ENCODE measurements around the gene IL1F10. TPM values are rescaled to one million over a fixed set of nuclear protein-coding genes. Genes with fewer than 3 reads are reported as not detected.

The IL1F10 gene
- total and polyA plus RNA-seq, 12 donors, result not detected

DNA sequence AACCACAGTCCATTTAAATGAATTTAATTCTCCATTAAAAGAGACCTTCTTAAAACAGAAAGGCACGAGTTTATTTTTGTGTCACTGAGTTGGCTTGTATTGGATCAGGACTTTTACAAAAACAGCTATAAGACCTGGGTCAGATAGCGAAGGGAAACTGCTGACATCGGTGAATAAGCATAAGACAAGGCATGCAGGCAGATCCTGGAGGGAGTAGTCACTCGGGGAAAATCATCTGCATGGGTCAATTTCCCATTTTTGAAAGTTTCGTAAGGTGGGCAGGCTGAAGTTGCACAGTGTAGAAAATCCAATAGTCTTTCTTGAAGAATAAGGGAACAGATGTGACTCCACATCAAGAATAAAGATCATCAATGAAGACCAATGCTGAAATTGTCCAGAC is 28.1 kb upstream of the IL1F10 start:
- no peak for DNase-seq
- intact Hi-C loops (cut with DNase I), result no loop called here
- no peak for ATAC-seq
- H3K9me3 ChIP-seq, result peaks cover 0 to 5% (median 0%) of the 10 kb centered on the region in 11 donors
- no peaks in the 10 kb centered on the region for H3K4me1 ChIP-seq
- WGBS, 2 donors, result 53 to 56% methylated on average over 5 of the region's 5 CpGs
- no peaks in the 10 kb centered on the region for H3K36me3 ChIP-seq
- no peak overlapping the region for H3K4me3 ChIP-seq
- H3K27ac ChIP-seq, result no peak overlapping the region
- H3K27me3 ChIP-seq, result peaks cover 0 to 7% (median 0%) of the 10 kb centered on the region in 7 donors
- TF ChIP-seq, protein P1, sequence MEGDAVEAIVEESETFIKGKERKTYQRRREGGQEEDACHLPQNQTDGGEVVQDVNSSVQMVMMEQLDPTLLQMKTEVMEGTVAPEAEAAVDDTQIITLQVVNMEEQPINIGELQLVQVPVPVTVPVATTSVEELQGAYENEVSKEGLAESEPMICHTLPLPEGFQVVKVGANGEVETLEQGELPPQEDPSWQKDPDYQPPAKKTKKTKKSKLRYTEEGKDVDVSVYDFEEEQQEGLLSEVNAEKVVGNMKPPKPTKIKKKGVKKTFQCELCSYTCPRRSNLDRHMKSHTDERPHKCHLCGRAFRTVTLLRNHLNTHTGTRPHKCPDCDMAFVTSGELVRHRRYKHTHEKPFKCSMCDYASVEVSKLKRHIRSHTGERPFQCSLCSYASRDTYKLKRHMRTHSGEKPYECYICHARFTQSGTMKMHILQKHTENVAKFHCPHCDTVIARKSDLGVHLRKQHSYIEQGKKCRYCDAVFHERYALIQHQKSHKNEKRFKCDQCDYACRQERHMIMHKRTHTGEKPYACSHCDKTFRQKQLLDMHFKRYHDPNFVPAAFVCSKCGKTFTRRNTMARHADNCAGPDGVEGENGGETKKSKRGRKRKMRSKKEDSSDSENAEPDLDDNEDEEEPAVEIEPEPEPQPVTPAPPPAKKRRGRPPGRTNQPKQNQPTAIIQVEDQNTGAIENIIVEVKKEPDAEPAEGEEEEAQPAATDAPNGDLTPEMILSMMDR (IDR thresholded peaks at IDR 0.05), result no peak

DNA sequence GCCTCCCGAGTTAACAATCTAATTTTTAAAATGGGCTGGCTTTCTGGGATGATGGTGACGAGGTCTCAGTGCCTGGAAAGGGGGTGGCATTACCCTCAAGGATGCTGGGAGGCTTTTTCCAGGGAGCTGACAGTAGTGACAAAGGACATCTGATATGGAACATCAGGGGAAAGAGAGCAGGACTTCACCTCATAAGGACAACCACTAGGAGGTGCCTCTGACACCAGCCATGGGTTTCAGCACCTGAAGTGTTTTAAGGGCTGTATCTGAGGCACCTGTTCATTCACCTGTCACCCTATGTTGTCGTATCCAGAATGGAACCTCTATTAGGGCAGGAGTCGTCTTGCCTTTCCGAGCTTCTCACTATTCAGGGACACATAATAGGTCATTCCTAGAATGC is 25.9 kb upstream of the IL1F10 start:
- Histone ChIP-seq H3K36me3 (no peaks in the 10 kb centered on the region), H3K4me3 (no peak overlapping the region), H3K4me1 (no peaks in the 10 kb centered on the region), H3K27ac (no peak overlapping the region), H3K9me3 (peaks cover 0 to 5% (median 0%) of the 10 kb centered on the region in 11 donors), H3K27me3 (peaks cover 0 to 11% (median 3%) of the 10 kb centered on the region in 7 donors)
- intact Hi-C loops (cut with DNase I), result no loop called here
- 44 to 55% methylated on average over 5 of the region's 5 CpGs for WGBS, 2 donors
- ATAC-seq, result no peak
- TF ChIP-seq, protein P1 (IDR thresholded peaks at IDR 0.05), result no peak
- no peak for DNase-seq

DNA sequence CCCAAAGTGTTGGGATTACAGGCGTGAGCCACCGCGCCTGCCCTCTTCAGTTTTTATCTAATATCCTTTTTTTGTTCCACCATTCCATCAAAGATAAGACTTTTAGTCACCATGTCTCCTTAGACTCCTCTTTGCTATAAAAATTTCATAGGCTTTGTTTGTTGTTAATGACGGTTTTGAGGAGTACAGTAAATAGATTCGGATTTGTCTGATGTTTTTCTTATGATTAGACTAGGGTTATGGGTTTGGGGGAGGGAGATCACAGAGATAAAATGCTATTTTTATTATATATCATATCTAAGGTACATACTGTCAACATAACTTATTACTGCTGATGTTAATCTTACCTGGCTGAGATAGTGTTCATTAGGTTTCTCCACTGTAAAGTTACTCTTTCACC is 21.3 kb upstream of the IL1F10 start:
- TF ChIP-seq, protein P1 (IDR thresholded peaks at IDR 0.05), result no peak
- intact Hi-C loops (cut with DNase I), result no loop called here
- H3K4me1 ChIP-seq, result no peaks in the 10 kb centered on the region
- 85% methylated on average over 5 of the region's 5 CpGs for WGBS, 2 donors
- DNase-seq (no peak), ATAC-seq (no peak)
- H3K4me3 ChIP-seq, result no peak overlapping the region
- no peak overlapping the region for H3K27ac ChIP-seq
- no peaks in the 10 kb centered on the region for H3K36me3 ChIP-seq
- H3K9me3 ChIP-seq, result peaks cover 0 to 12% (median 0%) of the 10 kb centered on the region in 11 donors
- peaks cover 0 to 16% (median 5%) of the 10 kb centered on the region in 7 donors for H3K27me3 ChIP-seq

DNA sequence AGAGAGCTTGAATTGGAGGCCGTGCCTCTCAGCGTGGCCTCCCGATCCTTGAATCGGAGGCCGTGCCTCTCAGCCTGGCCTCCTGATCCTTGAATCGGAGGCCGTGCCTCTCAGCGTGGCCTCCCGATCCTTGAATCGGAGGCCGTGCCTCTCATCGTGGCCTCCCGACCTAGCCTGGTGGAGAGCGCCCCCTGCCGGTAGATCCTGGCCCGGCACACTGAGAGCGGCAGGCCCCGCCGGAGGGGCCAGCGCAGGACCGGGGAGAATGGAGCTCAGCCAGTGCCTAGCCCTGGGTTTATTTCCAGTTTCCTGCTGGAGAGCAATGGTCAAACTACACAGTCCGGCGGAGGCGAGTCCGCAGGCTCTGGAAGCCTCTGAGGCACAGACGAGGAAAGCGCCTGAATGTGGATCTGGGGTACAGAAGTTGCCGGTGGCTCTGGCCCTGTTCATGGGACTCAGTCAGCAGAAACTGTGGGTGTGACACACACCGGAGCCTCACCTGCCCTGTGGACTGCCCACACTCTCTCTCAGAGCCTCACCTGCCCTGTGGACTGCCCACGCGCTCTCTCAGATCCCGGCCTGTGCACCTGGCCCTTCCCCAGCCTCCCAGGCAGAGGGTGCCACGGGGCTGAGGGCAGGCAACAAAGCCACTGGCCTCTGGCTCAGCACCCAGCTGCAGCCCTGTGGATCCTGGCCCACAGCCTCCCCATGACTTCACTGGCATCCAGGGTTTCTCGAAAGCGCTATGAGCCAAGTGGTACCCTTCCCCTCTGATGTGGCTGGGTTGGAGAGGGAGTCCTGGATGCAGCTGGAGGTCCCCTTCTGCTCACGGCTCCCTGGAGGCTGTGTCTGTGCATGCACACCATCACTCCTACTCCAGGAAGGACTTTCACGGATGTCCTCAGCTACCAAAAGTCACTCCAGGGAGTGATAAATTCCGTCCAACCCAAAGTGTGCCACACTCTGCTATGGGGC is 16.6 kb upstream of the IL1F10 start:
- Histone ChIP-seq H3K27ac (no peak overlapping the region), H3K4me1 (no peaks in the 10 kb centered on the region), H3K36me3 (no peaks in the 10 kb centered on the region), H3K9me3 (peaks cover 0 to 18% (median 0%) of the 10 kb centered on the region in 11 donors), H3K27me3 (peaks cover 0 to 11% (median 5%) of the 10 kb centered on the region in 7 donors), H3K4me3 (no peak overlapping the region)
- DNase-seq (no peak), ATAC-seq (peak in 1 of 8 donors; percentile 41)
- TF ChIP-seq, protein P1 (IDR thresholded peaks at IDR 0.05), result no peak
- 92 to 95% methylated on average over 38 of the region's 38 CpGs for WGBS, 2 donors
- intact Hi-C loops (cut with DNase I), result no loop called here

Measured in heart right ventricle (tissue), 16 donors.